NCI-H510A (cell line): ENCODE results near the gene SLC43A3.

ENCODE experiments used
- DNase-seq: peaks from one replicate; lab custom pipeline; 2025; lab: John Stamatoyannopoulos, UW

SLC43A3 gene

DNA sequence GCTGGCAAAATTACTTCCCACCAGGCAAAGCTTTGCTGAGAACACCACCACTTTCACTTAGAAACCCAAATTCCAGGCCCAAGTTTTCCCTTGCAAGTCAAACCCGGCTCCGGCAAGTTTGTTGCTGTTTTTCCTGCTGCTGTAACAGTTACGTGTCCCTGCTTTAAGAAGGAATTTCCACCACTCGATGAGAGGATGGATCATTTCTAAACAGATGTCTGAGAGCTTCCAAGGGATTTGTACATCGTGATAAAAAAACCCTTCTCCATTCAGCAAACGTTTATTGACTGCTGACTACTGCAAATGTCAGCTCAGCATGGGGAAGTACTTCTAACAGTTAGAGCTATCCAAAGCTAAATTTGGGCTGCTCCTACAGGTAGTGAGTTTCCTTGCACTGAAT lies 69.1 kb downstream of the SLC43A3 start:
- DNase-seq, result no peak

DNA sequence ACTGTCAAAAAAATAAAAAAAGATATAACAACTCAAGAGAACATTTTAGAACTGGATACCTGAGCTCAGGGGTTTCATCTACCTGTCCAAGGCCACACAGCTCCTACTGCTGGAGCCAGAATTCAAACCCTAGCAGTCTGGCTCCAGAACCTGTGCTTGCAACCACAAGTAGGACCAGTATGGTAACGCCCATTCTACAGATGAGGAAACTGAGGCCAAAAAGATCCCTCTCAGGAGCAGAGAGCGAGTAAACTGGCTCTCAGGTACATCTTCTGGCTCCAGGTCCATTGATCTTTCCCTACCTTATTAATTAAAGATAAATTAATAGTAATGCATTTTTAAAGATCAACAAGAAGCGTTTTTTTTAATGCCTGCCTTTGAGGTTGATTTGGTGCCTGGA lies 69.6 kb downstream of the SLC43A3 start:
- DNase-seq, result no peak
